Activated T-cell treated with anti-CD3 and anti-CD28 coated beads, Interleukin-2, amount 50 U/mL, for 72 hours (primary cell): ENCODE results near the gene MRPL14. TPM values are rescaled to one million over a fixed set of nuclear protein-coding genes. Genes with fewer than 3 reads are reported as not detected.

Experiments
- ATAC-seq, 2 donors: fragments of 150-1000 bp; cut with Tn5 transposase; replicated peaks in 1 of 2; 2 replicates each; pipeline ENCODE4 v1.10.0; 2021; ENCODE audit warnings: moderate library complexity in 2 of 2, mild to moderate bottlenecking in 1 of 2
- DNase-seq, 2 donors: peaks; one replicate each; pipeline ENCODE4 v3.0.0; 2021 to 2022; ENCODE audit warnings: mixed read lengths in 1 of 2
- H3K27ac Mint-ChIP-seq: one replicate; pipeline ENCODE4 v1.8.0; 2022; ENCODE audit warnings: mild to moderate bottlenecking, moderate library complexity, mixed read lengths
- H3K27me3 Mint-ChIP-seq: one replicate; pipeline ENCODE4 v1.8.0; 2022; ENCODE audit warnings: low read depth, mixed read lengths
- H3K36me3 Mint-ChIP-seq, 2 donors: one replicate each; pipeline ENCODE4 v1.8.0; 2022; ENCODE audit warnings: mixed read lengths in 2 of 2, mild to moderate bottlenecking in 1 of 2; ENCODE audit not compliant: insufficient read depth in 2 of 2
- H3K4me1 Mint-ChIP-seq: one replicate; pipeline ENCODE4 v1.8.0; 2022; ENCODE audit warnings: low read depth, mixed read lengths
- H3K4me3 Mint-ChIP-seq, 2 donors: one replicate each; pipeline ENCODE4 v1.8.0; 2022; ENCODE audit warnings: mild to moderate bottlenecking in 2 of 2, mixed read lengths in 2 of 2, moderate library complexity in 2 of 2
- H3K9me3 Mint-ChIP-seq, 2 donors: one replicate each; pipeline ENCODE4 v1.8.0; 2022; ENCODE audit warnings: mixed read lengths in 2 of 2
- total RNA-seq, 2 donors: library from RNA; stranded (reverse); gene quantifications; one replicate each; pipeline ENCODE4 v1.2.3, GENCODE V29; 2022

MRPL14 gene
- 10 to 100 TPM; 31.6 to 33.6 TPM for total RNA-seq

DNA sequence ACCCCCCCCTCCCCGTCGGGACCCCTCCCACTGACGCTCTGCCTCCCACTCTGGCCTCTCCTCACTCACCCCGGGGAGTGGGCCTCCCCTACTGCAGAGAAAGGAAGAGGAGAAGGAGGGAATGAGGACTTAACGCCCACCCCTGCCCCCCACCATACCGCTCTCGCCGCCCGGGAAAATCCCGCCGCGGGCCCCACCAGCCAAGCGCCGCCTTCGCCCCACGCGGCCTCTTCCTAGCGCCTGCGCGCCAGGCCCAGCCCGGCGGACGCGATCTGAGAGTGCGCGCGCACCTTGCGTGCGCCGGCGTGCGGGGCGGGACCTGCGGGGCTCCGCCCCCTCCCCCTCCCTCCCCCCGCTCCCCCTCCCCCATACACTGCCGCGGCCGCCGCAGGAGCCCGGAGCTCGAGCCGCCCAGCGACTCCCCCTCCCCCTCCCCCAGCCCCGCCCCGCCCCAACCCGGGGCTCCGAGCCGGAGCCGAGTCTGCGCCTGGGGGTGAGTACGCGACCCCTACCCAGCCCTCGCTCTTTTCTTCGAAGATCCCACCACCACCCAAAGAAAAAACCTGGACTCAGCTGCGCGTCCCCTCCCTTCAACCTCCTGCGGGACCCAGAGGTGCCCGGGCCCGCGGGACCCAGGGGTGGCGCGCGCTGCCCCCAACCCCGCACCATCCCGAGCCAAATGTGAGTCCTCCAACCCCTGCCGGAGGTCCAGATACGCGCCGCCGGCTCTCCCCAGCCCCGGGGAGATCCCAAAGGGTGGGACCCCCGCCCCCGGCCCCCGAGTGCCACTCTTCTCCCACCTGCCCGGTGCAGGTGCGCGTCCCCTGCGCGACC is at the start of gene MRPL14, which contains the start of gene TMEM63B:
Gene MRPL14 (minus strand): TSS at position 267 of the 834 bp plus-strand sequence. CDS start 10,841 bp downstream, outside the sequence.
Gene TMEM63B (plus strand): TSS at position 369 of the 834 bp plus-strand sequence. CDS start 7,031 bp downstream, outside the sequence.
- H3K4me1 Mint-ChIP-seq: peaks cover 52% of the 10 kb centered on the region
- ATAC-seq (peak; percentile 80), DNase-seq (peak; percentile 89 to 93)
- H3K4me3 Mint-ChIP-seq: peak within 1 kb of the TSS; percentile 87 to 90
- peaks cover 6 to 8% of the 10 kb centered on the region in 2 donors for H3K36me3 Mint-ChIP-seq
- H3K27me3 Mint-ChIP-seq: no peaks in the 10 kb centered on the region
- H3K9me3 Mint-ChIP-seq: no peaks in the 10 kb centered on the region
- peak within 1 kb of the TSS; percentile 53 for H3K27ac Mint-ChIP-seq

DNA sequence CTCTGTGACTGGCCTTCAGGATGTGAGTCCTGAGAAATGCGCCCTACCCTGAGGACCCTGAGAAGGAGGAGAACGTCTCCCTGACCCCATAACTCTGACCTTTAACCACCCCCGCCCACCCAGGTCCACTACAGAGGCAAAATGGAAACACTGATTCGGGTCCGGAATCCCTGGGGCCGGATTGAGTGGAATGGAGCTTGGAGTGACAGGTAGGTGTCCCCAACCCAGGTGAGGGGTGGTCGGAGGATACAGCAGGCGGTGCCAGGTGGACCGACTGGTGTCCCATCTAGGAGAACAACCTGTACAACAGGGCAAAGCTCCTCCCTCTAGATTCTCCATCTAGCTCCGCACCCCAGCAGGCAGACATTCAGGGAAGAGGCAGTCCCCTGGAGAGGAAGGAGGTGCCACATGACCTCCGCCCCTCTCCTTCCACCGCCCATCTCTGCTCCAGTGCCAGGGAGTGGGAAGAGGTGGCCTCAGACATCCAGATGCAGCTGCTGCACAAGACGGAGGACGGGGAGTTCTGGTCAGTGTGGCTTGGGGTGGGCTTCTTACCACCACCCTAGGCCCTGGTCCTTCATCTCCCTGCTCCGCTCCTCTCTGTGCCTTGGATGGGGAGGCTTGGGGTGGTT is 49.0 kb upstream of the MRPL14 start:
- ATAC-seq (no peak), DNase-seq (no peak)
- H3K4me1 Mint-ChIP-seq: peaks cover 29% of the 10 kb centered on the region
- H3K27ac Mint-ChIP-seq: no peak overlapping the region
- no peaks in the 10 kb centered on the region for H3K9me3 Mint-ChIP-seq
- no peaks in the 10 kb centered on the region for H3K27me3 Mint-ChIP-seq
- H3K36me3 Mint-ChIP-seq: no peaks in the 10 kb centered on the region
- H3K4me3 Mint-ChIP-seq: peak overlapping the region in 1 of 2 donors; percentile 54

DNA sequence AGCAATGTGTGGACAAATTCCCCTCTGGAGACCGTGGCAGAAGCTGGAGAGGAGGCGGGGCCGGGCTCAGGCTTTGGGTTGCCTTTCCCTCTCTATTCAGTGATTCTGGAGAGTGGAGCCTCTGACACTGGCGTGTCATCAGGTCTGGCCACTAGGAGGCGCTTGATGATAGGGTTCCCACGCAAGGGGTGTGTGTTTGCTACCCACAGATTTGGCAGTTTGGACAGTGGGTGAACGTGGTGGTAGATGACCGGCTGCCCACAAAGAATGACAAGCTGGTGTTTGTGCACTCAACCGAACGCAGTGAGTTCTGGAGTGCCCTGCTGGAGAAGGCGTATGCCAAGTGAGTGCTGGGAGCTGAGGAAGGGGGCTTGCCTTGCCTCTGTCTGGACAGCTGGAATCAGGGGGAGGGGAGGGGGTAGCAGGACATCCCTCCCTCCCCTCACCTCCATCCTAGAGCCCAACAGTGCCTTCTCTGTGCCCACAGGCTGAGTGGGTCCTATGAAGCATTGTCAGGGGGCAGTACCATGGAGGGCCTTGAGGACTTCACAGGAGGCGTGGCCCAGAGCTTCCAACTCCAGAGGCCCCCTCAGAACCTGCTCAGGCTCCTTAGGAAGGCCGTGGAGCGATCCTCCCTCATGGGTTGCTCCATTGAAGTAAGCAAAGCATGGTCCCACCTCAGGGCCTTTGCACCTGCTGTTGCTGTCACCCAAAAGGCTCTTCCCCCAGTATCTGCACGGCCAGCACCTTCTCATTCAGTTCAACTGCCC is 45.7 kb upstream of the MRPL14 start:
- H3K4me1 Mint-ChIP-seq: peaks cover 26% of the 10 kb centered on the region
- H3K27ac Mint-ChIP-seq: no peak overlapping the region
- no peaks in the 10 kb centered on the region for H3K36me3 Mint-ChIP-seq
- no peaks in the 10 kb centered on the region for H3K27me3 Mint-ChIP-seq
- H3K9me3 Mint-ChIP-seq: no peaks in the 10 kb centered on the region
- DNase-seq: peak; percentile 83 to 85
- no peak overlapping the region for H3K4me3 Mint-ChIP-seq
- ATAC-seq: peak; percentile 82 to 87

DNA sequence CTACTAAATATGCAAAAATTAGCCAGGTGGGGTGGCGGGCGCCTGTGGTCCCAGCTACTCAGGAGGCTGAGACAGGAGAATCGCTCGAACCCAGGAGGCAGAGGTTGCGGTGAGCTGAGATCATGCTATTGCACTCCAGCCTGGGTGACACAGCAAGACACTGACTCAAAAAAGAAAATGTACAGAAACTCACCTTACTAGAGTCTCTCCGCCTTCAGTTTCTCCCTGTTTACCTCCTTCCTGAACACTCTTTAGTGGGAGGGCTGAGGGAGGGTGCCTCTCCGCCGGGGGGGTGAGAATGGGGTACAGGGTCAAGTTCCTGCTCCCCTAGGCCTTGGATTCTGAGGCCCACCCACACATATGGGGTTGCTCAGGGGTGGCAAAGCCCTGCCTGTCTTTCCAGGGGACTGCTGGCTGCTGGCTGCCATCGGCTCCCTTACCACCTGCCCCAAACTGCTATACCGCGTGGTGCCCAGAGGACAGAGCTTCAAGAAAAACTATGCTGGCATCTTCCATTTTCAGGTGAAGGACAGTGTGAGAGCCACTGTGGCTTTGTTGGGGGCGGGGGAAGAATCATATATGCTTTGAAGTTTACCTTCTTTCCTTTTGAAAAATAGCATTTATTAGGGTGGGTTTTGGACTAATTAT is 44.8 kb upstream of the MRPL14 start:
- Mint-ChIP-seq H3K4me3 (no peak overlapping the region), H3K27ac (no peak overlapping the region), H3K4me1 (peaks cover 17% of the 10 kb centered on the region), H3K36me3 (no peaks in the 10 kb centered on the region), H3K27me3 (no peaks in the 10 kb centered on the region), H3K9me3 (no peaks in the 10 kb centered on the region)
- peak in 1 of 2 donors; percentile 40 for ATAC-seq
- DNase-seq: no peak

DNA sequence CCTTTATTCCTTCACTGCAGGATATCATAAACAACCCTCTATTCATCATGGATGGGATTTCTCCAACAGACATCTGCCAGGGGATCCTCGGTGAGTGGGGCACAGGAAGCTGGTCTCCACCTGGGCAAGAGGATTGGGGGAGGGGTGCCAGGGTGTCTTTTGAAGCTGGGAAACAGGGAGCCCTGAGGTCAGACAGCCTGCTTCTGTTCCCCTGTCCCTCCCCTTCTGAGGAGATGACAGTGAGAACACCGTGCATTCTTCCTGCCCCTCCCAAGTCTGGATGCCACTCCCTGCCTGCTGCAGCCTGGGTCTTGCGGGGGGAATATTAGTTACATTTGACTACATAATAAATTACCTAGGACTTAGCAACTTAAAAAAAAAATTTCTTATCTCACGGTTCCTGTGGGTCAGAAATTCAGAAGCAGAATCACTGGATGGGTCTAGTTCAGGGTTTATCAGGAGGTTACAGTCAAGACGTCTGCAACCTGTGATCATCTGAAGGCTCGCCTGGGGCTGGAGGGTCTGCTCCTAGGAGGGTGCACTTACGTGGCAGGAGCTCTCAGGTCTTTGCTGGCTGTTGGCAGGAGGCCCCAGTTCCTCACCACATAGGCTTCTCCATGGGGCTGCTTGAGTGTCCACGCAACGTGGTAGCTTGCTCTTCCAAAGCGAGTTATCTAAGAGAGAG is 42.8 kb upstream of the MRPL14 start:
- no peak for ATAC-seq
- Mint-ChIP-seq H3K9me3 (no peaks in the 10 kb centered on the region), H3K4me1 (peaks cover 15% of the 10 kb centered on the region), H3K4me3 (no peak overlapping the region), H3K27ac (no peak overlapping the region), H3K27me3 (peaks cover 7% of the 10 kb centered on the region), H3K36me3 (no peaks in the 10 kb centered on the region)
- no peak for DNase-seq

DNA sequence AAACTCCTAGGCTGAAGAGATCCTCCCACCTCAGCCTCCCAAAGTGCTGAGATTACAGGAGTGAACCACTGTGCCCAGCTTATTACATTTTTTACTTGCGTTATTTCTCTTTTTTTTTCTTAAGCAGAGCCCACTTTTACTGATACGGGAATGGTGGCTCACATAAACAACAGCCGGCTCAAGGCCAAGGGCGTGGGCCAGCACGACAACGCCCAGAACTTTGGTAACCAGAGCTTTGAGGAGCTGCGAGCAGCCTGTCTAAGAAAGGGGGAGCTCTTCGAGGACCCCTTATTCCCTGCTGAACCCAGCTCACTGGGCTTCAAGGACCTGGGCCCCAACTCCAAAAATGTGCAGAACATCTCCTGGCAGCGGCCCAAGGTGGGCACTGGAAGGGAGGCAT is 41.9 kb upstream of the MRPL14 start:
- DNase-seq (no peak), ATAC-seq (no peak)
- Mint-ChIP-seq H3K27me3 (peaks cover 8% of the 10 kb centered on the region), H3K4me1 (peaks cover 15% of the 10 kb centered on the region), H3K36me3 (no peaks in the 10 kb centered on the region), H3K27ac (no peak overlapping the region), H3K4me3 (no peak overlapping the region), H3K9me3 (no peaks in the 10 kb centered on the region)

DNA sequence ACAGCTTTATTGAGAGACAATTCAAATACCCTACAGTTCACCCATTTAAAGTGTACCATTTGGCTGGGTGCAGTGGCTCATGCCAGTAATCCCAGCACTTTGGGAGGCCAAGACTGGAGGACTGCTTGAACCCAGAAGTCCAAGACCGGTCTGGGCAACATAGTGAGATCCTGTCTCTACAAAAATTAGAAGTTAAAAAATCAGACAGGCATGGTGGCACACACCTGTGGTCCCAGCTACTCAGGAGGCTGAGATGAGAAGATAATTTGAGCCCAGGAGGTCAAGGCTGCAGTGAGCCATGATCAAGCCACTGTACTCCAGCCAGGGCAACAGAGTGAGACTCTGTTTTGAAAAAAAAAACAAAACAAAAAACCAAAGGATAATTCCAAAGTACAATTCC is 40.3 kb upstream of the MRPL14 start:
- H3K36me3 Mint-ChIP-seq: no peaks in the 10 kb centered on the region
- peaks cover 17% of the 10 kb centered on the region for H3K27me3 Mint-ChIP-seq

DNA sequence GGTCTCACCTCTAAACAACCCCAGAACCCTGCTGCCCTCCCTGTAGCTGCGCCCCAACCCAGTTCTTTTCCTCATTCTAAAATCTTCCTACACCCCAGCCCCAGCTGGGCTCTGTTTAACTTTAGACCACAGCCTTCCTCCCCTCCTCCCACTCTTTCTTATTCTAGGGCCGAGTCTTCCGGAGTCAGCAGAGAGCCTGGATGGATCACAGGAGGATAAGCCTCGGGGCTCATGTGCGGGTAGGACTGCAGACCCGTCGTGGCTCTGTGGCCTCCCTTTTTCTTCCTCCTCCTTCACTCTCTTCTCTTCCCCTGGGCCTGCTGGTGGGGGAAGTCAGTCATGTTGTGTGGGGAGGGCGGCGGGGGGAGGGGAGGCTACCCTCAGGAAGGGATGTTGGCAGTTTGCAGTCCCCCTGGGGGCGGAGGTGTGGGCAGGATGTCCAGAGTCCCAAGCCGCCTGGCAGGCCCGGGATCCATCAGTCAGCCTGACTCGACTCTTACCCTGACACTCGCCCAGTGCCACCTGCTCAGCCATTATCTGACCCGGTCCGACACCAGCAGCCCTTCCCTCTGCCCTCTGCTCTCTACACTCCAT is 39.4 kb upstream of the MRPL14 start:
- peaks cover 8% of the 10 kb centered on the region for H3K4me1 Mint-ChIP-seq
- ATAC-seq (peak in 1 of 2 donors; percentile 35), DNase-seq (no peak)
- no peaks in the 10 kb centered on the region for H3K36me3 Mint-ChIP-seq
- no peak overlapping the region for H3K4me3 Mint-ChIP-seq
- H3K27me3 Mint-ChIP-seq: peaks cover 20% of the 10 kb centered on the region
- no peaks in the 10 kb centered on the region for H3K9me3 Mint-ChIP-seq
- no peak overlapping the region for H3K27ac Mint-ChIP-seq

More for the DNA sequence above, 40.3 kb upstream of the MRPL14 start:
- DNase-seq (no peak), ATAC-seq (no peak)
- Mint-ChIP-seq H3K4me3 (no peak overlapping the region), H3K4me1 (peaks cover 12% of the 10 kb centered on the region), H3K27ac (no peak overlapping the region), H3K9me3 (no peaks in the 10 kb centered on the region)

DNA sequence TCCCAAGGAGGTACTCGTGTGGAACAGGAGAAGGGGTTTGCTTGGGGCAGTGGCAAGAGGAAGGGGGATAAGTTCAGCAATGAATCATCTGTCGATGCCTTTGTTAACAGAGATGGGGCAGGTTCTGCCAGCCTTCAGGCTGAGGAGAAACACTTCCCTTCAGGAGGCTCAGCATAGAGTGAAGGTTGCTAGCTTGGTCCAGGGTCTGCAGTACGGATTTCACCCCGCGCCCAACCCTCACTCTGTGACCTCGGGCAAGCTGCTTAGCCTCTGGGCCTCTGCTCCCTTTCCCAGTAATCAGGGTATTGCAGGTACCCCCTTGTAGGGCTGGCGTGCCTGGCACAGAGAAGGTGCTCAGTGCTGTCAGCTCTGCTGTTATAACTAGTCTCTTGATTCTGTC is 38.9 kb upstream of the MRPL14 start:
- Mint-ChIP-seq H3K27ac (no peak overlapping the region), H3K27me3 (peaks cover 20% of the 10 kb centered on the region), H3K4me1 (peaks cover 14% of the 10 kb centered on the region), H3K9me3 (no peaks in the 10 kb centered on the region), H3K36me3 (no peaks in the 10 kb centered on the region), H3K4me3 (no peak overlapping the region)
- ATAC-seq (no peak), DNase-seq (no peak)

DNA sequence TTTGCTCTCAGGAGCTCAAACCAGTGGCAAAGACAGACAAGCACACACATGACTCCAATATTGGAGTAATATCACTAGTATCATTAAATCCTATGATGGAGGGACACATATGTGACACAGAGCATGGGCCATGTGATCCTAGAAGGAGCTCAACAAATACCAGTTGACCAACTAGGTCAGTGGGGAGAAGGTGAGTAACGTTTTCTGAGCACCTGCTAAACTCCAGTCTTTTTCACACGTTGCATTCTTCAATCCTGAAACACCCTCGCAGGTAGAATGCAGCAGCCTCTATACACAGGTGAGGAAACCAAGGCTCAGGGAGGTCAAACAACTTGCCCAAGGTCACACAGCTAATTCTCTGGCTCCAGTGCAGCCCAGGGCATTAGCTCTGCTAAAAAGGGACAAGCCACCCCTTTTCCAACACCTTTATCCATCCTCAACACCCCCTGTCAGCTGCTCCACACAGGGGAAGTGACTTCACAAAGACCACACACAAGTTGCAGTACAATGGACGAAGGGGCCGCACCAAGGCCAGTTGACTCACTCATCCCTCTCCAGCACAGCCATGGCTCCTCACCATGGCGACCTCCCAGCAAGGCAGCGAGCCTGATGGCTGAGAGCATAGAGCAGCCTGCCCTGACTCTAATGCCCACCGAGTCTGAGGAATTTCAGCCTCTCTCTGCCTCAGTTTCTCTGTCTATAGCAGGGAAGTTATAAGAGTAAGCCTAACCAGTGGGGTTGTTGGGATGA is 35.8 kb upstream of the MRPL14 start:
- no peak overlapping the region for H3K27ac Mint-ChIP-seq
- no peaks in the 10 kb centered on the region for H3K36me3 Mint-ChIP-seq
- no peak overlapping the region for H3K4me3 Mint-ChIP-seq
- DNase-seq (no peak), ATAC-seq (no peak)
- H3K4me1 Mint-ChIP-seq: peaks cover 18% of the 10 kb centered on the region
- H3K9me3 Mint-ChIP-seq: no peaks in the 10 kb centered on the region
- peaks cover 20% of the 10 kb centered on the region for H3K27me3 Mint-ChIP-seq

DNA sequence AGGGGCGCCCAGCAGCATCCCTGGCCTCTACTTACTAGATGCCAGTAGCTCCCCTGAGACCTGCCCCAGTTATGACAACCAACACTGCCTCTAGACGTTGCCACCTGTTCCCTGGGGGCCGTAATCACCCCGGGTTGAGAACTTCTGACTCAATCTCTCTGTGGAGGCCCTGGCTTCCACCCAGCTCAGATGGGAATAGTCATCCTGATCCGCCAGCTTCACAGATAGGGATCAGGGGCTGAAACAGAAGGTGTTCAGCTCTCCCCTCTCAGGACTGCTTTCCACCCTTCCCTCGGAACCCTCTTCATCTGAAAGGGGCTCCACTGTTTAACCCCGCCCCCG is 34.7 kb upstream of the MRPL14 start:
- peak in 1 of 2 donors; percentile 24 for ATAC-seq
- H3K36me3 Mint-ChIP-seq: no peaks in the 10 kb centered on the region
- peaks cover 20% of the 10 kb centered on the region for H3K27me3 Mint-ChIP-seq
- H3K9me3 Mint-ChIP-seq: no peaks in the 10 kb centered on the region
- no peak overlapping the region for H3K4me3 Mint-ChIP-seq
- no peak for DNase-seq
- peaks cover 18% of the 10 kb centered on the region for H3K4me1 Mint-ChIP-seq
- H3K27ac Mint-ChIP-seq: no peak overlapping the region
